Left colon (tissue), 2 donors: ENCODE results near the gene TM9SF1. TPM values are rescaled to one million over a fixed set of nuclear protein-coding genes. Genes with fewer than 3 reads are reported as not detected.
A peak's percentile ranks its signal among the peaks of the same experiment; 100 is the strongest.

Experiments used
- ATAC-seq: fragments of 200-7000 bp; cut with Tn5 transposase; one replicate; pipeline ENCODE4 v1.9.1; 2020; ENCODE audit warnings: mild to moderate bottlenecking, moderate library complexity
- DNase-seq, 2 donors: peaks; one replicate each; pipeline ENCODE4 v3.0.0-alpha.2; 2020
- intact Hi-C, 2 donors: fragments of 100-400 bp; cut with DNase I in 1 of 2; cut with micrococcal nuclease in 1 of 2; formaldehyde crosslinking; loops; one replicate each; pipeline versions ENCODE4 v1.11.2 to v1.14.0; 2022; cut with DNase I, micrococcal nuclease
- long read RNA-seq: library from polyadenylated mRNA; unstranded; transcript quantifications from one replicate; pipeline ENCODE4 v2.0.0, GENCODE V29; 2021
- total RNA-seq, 2 donors: library from RNA; stranded (reverse); fragmentation: NEBNext Ultra II Directional; extraction: Animal tissue kit (Norgen Biotek cat#: 25700); gene quantifications; one replicate each; pipeline ENCODE4 v1.2.1, GENCODE V29; 2021
- donor health status: DM: no; HTN: no; CAD: no.
- donor health status: DM: yes; HTN: yes; CAD: no.

Gene TM9SF1, protein sequence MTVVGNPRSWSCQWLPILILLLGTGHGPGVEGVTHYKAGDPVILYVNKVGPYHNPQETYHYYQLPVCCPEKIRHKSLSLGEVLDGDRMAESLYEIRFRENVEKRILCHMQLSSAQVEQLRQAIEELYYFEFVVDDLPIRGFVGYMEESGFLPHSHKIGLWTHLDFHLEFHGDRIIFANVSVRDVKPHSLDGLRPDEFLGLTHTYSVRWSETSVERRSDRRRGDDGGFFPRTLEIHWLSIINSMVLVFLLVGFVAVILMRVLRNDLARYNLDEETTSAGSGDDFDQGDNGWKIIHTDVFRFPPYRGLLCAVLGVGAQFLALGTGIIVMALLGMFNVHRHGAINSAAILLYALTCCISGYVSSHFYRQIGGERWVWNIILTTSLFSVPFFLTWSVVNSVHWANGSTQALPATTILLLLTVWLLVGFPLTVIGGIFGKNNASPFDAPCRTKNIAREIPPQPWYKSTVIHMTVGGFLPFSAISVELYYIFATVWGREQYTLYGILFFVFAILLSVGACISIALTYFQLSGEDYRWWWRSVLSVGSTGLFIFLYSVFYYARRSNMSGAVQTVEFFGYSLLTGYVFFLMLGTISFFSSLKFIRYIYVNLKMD
- total RNA-seq: 10 to 100 TPM; 49.2 to 52.7 TPM
- long read RNA-seq, transcript TM9SF1-201 (6 exons, 2,452 nt): major isoform, 82 of 143 reads
- long read RNA-seq, partial matches to known transcripts: 34 of 143 reads
- long read RNA-seq, other reads (novel, unspliced or antisense): 22 of 143 reads

GRCh38 chr14:24195186-24196070, at the start of gene TM9SF1:
TSS of gene TM9SF1 (minus strand) at chr14:24195441. CDS start at chr14:24195019, 422 bp downstream.
- peak; percentile 92 for ATAC-seq
- peak; percentile 88 to 91 for DNase-seq
- intact Hi-C loops: no loop called here

- peak; percentile 7 for ATAC-seq
- intact Hi-C loops: loop anchor here in 1 of 2 donors (5.0 kb wide), 1 partner anchor 54 kb away; the partner anchor contains the start of genes DHRS1 and NOP9
- peak in 1 of 2 donors; percentile 45 for DNase-seq
Measured at GRCh38 chr14:24243336-24243836, 48.1 kb upstream of the TM9SF1 start.

GRCh38 chr14:24241829-24242443, 46.7 kb upstream of the TM9SF1 start:
- intact Hi-C loops: loop anchor here in 1 of 2 donors (5.0 kb wide), 1 partner anchor 55 kb away; the partner anchor contains the start of genes DHRS1 and NOP9
- DNase-seq: peak; percentile 95
- peak; percentile 87 for ATAC-seq

GRCh38 chr14:24240110-24240918, 45.1 kb upstream of the TM9SF1 start:
- intact Hi-C loops: loop anchor here in 1 of 2 donors (5.0 kb wide), 1 partner anchor 57 kb away; the partner anchor contains the start of genes DHRS1 and NOP9
- no peak for ATAC-seq

GRCh38 chr14:24238527-24239037, 43.3 kb upstream of the TM9SF1 start:
- intact Hi-C loops: no loop called here
- ATAC-seq: no peak
- peak in 1 of 2 donors; percentile 1 for DNase-seq

More at GRCh38 chr14:24240110-24240918, 45.1 kb upstream of the TM9SF1 start:
- DNase-seq: no peak

DNA sequence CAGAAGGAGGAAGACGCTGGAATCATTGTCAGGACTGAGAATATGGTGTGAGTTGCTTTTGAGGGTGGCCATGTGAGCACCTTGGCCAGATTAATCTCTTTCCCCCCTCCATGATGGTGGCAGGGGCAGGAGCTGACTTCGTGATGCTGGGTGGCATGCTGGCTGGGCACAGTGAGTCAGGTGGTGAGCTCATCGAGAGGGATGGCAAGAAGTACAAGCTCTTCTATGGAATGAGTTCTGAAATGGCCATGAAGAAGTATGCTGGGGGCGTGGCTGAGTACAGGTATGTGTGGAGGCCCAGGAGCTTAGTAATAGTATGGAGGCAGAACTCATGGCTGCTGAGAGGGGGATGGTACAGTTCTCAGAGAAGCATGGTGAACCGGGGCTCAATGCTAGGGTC, 42.9 kb upstream of the TM9SF1 start:
- DNase-seq: peak in 1 of 2 donors; percentile 3
- no peak for ATAC-seq
- intact Hi-C loops: no loop called here

GRCh38 chr14:24237463-24237955, 42.3 kb upstream of the TM9SF1 start:
- DNase-seq (peak in 1 of 2 donors; percentile 0), ATAC-seq (no peak)
- intact Hi-C loops: no loop called here

- DNase-seq: peak in 1 of 2 donors; percentile 1
- intact Hi-C loops: no loop called here
- ATAC-seq: no peak
Measured at GRCh38 chr14:24236689-24237462, 41.6 kb upstream of the TM9SF1 start.

DNA sequence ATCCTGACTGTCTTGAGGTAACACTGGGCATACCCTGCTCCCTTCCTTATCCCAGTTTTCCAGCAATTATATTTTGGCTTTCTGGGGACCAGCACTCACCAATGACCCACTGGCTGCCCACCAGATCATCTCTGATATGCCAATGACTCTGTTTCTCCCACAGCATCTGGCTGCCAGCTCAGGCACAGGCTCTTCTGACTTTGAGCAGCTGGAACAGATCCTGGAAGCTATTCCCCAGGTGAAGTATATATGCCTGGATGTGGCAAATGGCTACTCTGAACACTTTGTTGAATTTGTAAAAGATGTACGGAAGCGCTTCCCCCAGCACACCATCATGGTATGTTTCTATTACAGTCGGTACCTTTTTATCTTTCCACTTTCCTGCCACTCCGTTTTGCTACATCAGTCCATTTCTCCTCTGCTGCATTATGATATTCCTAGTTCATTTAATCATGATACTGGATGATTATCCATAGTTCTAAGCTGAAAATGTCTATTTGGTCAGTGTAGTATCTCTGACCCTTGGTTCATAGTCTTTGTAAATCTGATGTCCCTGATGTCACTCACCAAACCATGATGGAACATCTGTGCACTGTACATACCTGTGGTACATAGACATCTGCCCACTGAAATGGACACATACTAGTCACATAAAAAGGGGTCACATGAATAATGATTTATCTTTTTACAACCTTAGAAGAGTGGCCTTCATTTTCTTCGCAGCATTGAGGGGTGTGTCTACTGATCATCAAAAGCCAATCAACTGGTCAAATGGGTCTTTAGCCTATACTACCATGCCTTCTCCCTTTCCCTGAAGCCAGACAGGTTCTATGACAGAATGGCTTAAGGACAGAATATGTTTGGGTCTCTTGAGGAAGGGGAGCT, 40.8 kb upstream of the TM9SF1 start:
- DNase-seq (peak in 1 of 2 donors; percentile 0), ATAC-seq (no peak)
- intact Hi-C loops: no loop called here

- intact Hi-C loops: no loop called here
- no peak for DNase-seq
Measured at GRCh38 chr14:24234095-24235005, 39.1 kb upstream of the TM9SF1 start.

GRCh38 chr14:24233538-24233866, 38.3 kb upstream of the TM9SF1 start:
- intact Hi-C loops: no loop called here
- DNase-seq: peak in 1 of 2 donors; percentile 5
- ATAC-seq: no peak

More at GRCh38 chr14:24234095-24235005, 39.1 kb upstream of the TM9SF1 start:
- ATAC-seq: no peak

DNA sequence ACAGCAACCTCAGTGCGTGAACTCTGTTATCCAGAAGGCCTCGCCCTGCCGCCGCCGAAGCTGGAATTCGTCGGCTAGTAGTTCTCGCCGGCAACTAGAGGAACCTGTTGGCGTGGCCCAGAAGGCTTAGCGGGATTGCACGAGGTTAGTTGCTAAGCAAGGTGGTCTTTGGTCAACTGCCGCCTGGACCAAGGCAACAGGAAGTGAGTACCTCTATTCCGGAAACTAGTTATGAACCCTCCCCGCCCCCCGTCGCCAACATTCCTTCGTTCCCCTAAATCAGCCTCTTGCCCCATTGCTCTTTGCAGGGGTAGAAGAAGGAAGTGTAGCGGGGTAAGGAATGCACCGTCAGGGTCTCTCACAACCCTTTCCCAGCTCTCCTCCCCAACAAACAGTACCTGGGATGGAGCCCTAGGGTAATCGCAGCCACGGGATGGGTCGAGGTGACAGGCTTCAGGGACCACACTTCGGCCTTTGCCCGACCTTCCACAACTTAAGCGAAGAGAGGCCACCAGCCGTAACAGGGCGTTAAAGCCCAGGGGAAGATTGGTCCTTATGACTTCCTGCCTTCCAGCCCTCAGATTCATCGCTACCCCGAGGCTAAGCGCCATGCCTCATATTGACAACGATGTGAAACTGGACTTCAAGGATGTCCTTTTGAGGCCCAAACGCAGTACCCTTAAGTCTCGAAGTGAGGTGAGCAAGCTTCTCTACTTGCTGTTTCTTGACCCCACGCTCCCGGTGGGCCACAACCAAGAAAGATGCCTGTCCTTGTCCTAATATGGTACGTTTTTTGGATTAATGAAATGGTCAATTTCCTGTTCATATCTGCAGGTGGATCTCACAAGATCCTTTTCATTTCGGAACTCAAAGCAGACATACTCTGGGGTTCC, 37.6 kb upstream of the TM9SF1 start, which contains the start of gene GMPR2:
TSS of gene GMPR2 (plus strand) at position 285 of the 893 bp plus-strand sequence. CDS start at position 610, 325 bp downstream.
- DNase-seq: no peak
- intact Hi-C loops: no loop called here
- ATAC-seq: peak; percentile 42

DNA sequence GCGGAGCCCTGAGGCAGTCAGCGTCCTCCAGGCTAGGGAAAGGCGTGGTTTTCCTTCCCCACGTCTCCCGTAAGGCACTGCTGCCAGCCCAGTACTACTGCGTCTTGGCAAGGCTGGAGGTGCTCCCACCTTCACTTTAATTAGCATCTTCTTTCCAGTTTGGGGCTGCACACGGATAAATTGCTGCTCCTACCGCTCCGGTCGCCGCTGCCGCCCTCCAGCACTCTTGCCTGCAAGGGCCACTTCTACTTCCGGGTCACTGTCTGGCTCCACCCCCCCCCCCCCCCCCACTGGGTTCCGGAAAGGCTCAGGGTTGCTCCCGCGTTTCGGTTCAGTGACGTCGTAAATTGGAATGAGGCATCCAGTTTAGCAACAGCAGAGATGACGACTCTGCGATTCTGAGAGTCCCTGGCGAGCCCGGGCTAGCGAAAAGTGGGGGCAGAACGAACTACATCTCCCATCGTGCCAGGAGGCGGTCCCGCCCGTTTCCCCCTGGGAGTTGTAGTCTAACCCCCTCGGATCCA, 36.9 kb upstream of the TM9SF1 start, which contains the start of gene NEDD8:
TSS of gene NEDD8 (minus strand) at position 247 of the 524 bp plus-strand sequence. CDS start at position 147, 100 bp downstream.
- intact Hi-C loops: no loop called here
- DNase-seq (peak; percentile 92 to 93), ATAC-seq (peak; percentile 86)
